Uterus (tissue), 2 donors: ENCODE measurements around the gene PLA2G6.

Experiments
- POLR2A ChIP-seq, 2 donors: fragments of 450-650 bp; IDR thresholded peaks; one replicate each; pipeline ENCODE4 v1.6.1; 2016; ENCODE audit warnings: antibody characterized with exemption in 2 of 2, mild to moderate bottlenecking in 1 of 2, moderate library complexity in 1 of 2
- TF ChIP-seq, protein P1 (sequence below), 4 experiments: fragments of 200-600 bp in 2 of 4; fragments of 450-650 bp in 2 of 4; sonication (generic) in 2 of 4; IDR thresholded peaks; one replicate each; pipeline ENCODE4 v1.5.1; 2016 to 2019; ENCODE audit warnings: antibody characterized with exemption in 4 of 4, mild to moderate bottlenecking in 2 of 4, moderate library complexity in 1 of 4

DNA sequence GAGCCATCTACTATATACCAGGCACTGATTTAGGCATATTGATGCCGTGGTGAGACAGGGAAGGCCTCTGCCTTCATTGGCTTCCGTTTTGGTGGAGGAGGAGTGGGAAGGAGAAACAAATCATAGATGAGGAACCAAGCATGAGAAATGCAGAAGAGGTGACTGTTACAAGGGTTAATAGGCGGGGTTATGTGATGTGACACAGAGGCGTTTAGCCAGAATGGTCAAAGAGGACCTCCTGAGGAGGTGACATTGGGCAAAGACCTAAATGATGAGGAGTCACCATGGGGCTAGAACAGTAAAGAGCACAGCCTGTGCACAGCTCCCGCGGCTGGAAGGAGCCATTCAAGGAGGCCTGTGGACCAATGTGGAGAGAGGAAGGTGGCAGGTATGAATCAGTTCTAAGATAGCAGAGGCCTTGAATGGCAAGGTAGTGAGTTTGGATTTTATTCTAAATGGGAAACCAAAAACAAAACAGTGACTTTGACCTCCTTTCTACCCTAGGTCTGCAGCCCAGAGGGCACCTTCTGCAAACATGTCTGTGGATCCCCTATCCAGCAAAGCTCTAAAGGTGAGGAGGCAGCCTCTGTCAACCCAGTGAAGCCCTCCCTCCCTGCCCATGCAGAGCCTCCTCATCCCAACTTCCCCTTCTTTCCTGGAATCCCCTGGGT lies 31.8 kb upstream of the PLA2G6 start:
- TF ChIP-seq POLR2A (IDR thresholded peaks at IDR 0.05) = no peak
- TF ChIP-seq, protein P1, sequence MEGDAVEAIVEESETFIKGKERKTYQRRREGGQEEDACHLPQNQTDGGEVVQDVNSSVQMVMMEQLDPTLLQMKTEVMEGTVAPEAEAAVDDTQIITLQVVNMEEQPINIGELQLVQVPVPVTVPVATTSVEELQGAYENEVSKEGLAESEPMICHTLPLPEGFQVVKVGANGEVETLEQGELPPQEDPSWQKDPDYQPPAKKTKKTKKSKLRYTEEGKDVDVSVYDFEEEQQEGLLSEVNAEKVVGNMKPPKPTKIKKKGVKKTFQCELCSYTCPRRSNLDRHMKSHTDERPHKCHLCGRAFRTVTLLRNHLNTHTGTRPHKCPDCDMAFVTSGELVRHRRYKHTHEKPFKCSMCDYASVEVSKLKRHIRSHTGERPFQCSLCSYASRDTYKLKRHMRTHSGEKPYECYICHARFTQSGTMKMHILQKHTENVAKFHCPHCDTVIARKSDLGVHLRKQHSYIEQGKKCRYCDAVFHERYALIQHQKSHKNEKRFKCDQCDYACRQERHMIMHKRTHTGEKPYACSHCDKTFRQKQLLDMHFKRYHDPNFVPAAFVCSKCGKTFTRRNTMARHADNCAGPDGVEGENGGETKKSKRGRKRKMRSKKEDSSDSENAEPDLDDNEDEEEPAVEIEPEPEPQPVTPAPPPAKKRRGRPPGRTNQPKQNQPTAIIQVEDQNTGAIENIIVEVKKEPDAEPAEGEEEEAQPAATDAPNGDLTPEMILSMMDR (IDR thresholded peaks at IDR 0.05) = no peak
